Muscle of back (tissue), 13 donors: ENCODE results near the gene PRR9. TPM values are rescaled to one million over a fixed set of nuclear protein-coding genes. Genes with fewer than 3 reads are reported as not detected.
"Not testable (repeated sequence)": the region's sequence is repeated elsewhere in the genome, so short reads cannot be mapped to it uniquely, and the experiment has no call there.

Experiments
- DNase-seq, 3 donors: peaks; one replicate each; pipeline versions ENCODE4 v3.0.0 to v3.0.0-alpha.2; 2013
- long read RNA-seq, 9 donors: transcript quantifications; one replicate each; lab custom pipeline, GENCODE V29; 2026
- polyA plus RNA-seq, 10 donors: library from polyadenylated mRNA; unstranded; fragments of 120-200 nt; gene quantifications; one replicate each; pipeline ENCODE4 v1.2.1, GENCODE V29; 2013; ENCODE audit not compliant: insufficient read length in 10 of 10

The PRR9 gene, protein sequence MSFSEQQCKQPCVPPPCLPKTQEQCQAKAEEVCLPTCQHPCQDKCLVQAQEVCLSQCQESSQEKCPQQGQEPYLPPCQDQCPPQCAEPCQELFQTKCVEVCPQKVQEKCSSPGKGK
- polyA plus RNA-seq, result not detected
- long read RNA-seq, donor 1, result 0 reads
- long read RNA-seq, donor 2, result 0 reads
- long read RNA-seq, donor 3, result 0 reads
- long read RNA-seq, donor 4, result 0 reads
- long read RNA-seq, donor 5, result 0 reads
- long read RNA-seq, donor 6, result 0 reads
- long read RNA-seq, donor 7, result 0 reads
- long read RNA-seq, donor 8, result 0 reads
- long read RNA-seq, donor 9, result 0 reads

DNA sequence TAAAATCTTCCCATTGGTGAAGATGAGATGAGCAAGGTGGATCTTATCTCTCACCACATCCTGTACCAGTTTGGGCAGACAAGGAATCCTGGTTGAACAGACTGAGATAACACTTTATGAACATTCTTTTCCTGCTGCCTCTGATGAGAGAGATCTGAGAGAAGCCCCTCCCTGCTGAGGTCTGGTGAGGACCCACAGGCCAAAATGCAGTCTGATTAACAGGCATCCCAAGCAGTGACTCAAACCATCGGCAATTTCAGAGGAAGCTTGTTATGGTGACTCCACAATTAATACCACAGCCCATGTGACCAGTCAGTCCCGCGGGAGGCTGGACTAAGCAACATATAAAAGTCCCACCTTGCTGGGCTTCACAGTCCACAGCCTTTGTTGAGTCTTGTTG lies at the start of gene PRR9:
Gene PRR9, plus strand, starts transcription at position 373 of the 400 bp plus-strand sequence. CDS start 561 bp downstream, outside the sequence.
- no peak for DNase-seq

DNA sequence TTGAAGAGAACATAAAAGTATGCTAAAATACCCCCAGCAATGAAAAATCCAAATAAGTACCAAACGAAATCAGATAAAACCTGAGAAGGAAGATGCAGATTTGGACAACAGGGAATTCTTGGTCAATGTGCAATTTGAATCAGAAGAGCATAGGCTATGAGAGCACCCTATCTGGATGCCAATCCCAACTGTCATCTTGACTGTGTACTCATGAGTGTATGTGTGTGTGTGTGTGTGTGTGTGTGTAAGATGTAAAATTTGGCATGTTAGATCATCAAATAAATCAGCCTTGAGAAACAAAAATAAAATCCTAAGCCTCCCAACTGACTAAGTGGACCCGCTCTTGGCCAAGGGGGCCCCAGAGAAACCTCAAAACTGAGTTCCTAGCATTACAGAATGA lies 48.7 kb upstream of the PRR9 start:
- DNase-seq, result no peak

DNA sequence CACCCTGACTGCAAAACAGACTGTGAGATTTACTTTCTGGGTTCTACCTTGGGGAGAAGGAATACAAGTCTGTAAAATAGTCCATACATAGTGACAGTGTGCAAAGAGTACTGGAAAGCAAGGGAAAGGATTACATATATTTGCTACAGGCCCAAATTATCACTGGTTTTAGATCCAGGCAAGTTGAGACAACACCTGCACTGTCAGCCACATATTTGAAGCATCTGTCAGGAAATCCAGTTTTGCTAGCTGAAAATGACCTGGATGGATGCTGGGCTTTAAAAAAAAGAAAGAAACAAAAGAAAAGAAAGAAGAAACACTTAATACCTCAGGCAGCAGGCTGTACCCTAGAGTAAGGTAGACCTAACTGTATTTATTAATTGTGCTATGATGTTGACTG lies 42.8 kb upstream of the PRR9 start:
- no peak for DNase-seq

DNA sequence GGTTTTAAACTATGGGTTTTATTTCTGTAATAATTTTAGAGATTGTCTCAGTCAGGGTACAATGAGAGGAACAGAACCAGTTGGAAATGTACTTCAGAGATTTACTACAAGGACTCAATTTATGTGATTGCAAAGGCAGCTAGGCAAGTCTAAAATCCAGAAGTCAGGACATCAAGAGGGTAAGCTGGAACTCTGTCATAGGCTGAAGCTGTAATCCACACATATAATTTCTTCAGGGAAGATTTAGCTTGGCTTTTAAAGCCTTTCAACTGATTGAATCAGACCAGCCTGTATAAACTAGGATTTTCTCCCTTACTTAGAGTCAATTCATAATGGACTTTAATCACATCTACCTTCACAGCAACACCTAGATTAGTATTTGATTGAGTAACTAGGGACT lies 38.5 kb upstream of the PRR9 start:
- DNase-seq, result no peak

DNA sequence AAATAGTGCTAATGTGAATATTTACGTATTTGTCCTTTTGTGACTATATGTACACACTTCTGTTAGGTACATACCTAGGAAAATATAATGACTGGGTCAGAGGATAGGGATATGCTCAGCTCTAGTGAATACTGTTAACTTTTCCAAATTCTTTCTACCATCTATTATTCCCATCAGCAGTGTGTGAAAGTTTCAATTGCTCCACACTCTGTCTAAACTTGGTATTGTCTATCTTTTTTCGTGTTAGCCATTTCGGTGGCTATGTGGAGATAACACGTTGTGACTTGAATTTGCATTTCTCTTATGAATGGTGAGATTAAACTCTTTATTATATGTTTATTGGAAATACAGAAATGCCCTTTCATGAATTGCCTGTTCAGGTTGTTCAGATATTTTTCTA lies 36.8 kb upstream of the PRR9 start:
- DNase-seq, result no peak

DNA sequence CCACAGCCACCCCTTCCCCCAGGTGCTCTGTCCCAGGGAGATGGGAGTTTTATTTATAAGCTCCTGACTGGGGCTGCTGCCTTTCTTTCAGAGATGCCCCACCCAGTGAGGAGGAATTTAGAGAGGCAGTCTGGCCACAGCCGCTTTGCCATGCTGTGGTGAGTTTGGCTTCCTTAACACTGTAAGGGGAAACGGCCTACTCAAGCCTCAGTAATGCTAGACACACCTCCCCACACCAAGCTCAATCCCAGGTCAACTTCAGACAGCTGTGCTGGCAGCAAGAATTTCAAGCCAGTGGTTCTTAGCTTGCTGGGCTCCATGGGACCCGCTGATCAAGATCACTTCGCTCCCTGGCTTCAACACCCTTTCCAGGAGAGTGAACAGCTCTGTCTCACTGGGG lies 29.1 kb upstream of the PRR9 start:
- not testable (repeated sequence) for DNase-seq

DNA sequence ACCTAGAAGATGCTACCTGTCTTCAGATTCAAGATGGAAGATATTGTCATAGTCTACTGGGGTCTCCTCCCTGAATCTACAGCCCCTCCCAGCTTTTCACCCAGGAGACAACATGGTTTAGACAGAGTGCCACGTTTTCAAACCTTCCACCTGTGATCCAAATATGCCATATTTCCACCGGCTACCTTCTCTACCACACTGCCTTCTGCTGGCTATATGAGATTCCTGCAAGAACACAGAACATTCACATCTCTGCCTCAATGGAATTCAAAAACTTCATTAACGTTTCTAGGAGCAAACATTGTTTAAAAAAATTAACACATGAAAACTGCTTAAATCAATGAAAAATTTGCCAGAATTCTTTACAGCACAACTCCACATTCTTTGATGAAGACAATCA lies 27.0 kb upstream of the PRR9 start:
- no peak for DNase-seq

DNA sequence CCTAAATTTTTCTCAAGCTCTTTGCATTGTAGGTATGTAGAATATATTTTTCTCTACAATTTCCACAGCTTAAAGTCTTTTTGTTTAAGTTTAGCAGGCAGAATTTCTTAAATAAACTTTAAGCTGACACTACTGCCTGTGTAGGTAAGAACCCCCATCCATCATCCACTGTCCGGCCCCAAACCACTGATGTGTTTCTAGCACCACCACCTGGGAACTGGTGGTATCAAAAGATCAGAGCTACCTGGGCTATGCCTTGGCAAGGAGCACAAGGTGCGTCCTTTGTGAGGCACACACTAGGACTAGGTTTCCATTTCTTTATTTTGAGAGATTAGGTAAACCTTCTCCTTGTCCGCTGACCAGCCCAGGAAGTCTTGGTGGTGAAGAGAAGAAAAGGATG lies 24.7 kb upstream of the PRR9 start:
- no peak for DNase-seq

DNA sequence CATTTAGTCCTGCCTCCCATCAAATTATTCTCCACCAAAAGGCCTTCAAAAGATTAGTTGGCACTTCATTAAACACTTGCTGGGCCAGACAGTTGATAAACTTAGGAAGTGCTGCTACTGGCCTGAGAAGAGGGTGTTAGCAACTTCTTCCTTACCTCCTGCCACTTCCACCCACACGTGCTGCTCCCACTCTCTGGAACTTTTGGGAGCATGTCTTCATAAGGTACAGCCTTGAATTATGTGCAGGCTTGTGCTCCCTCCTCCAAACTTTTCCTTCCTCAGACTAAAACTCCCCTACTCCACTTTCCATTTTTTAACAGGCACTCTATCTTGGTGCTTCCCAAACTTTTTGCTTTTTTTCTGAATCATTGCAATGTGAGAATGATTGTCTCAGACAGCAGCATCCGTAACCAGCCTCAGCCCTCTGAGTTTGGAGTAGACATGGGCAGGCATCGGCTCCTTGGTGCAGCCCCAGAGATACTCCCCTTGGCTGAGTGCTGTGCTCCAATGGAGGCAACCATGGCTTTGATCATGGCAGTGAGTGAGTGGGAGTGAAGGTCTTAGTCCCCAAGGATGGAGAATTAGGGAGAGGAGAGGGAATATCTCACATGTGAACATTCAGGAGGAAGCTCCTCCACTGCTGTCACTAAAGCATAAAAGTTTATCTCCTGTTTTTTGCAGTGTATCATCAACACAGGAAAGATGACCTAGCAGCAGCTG lies 22.9 kb upstream of the PRR9 start:
- no peak for DNase-seq

DNA sequence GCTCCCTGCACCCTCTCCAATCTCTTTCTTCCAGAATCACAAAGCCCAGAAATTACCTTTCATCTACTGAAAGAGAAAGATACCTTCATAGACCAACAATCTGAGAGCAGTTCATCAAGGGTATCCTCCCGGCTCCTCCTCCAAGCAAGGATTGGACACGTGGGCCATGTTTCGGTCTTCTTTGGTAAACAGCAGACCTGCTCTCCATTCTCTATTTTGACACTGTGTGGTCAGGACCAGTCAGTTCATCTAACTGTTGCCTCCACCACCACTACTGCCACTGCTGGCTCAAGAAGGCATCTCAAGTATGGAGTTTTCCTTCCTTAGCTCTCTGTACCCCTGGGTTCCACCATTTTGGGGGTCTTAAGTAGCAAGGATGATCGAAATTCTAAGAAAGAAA lies 22.2 kb upstream of the PRR9 start:
- DNase-seq, result no peak

DNA sequence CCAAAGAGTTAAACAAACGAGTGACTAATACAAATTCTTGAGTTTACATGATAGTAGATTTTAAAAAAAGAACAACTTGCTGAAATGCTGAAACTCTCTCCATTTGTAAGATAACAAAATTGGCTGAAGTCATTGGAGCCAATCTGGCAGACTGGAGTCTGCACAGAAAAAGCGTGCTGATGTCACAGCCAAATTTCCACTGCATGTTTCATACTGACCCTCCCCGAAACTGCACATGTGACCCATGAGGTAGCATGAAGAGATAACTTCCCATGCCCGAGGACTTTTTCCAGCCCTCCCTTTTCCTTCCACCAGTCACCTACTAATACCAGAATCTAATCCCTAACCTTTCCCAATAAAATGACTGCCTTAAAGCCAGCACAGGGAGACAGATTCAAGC lies 15.4 kb upstream of the PRR9 start:
- peak in 1 of 3 donors; percentile 27 for DNase-seq

DNA sequence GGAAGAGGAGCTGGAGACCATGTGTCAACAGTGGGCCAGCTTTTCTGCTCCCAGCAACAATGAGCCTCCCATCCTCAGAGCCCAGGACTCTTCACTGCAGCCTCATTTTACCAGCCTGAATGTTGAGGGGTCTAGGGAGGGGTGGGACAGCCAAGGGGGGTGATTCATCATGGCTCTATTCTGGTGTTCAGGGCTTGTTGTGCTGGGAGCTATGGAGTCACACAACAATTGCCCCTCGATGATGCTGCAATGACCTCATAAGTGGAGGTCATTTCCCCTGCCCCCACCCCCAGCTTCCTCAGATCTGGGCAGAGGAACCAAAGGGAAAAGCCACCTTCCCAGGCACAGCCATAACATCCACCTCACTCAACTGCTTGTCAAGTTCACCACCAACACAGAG lies 14.3 kb upstream of the PRR9 start, which contains the start of gene LELP1:
Gene LELP1, plus strand, starts transcription at position 301 of the 400 bp plus-strand sequence. CDS start 1,278 bp downstream, outside the sequence.
- no peak for DNase-seq

DNA sequence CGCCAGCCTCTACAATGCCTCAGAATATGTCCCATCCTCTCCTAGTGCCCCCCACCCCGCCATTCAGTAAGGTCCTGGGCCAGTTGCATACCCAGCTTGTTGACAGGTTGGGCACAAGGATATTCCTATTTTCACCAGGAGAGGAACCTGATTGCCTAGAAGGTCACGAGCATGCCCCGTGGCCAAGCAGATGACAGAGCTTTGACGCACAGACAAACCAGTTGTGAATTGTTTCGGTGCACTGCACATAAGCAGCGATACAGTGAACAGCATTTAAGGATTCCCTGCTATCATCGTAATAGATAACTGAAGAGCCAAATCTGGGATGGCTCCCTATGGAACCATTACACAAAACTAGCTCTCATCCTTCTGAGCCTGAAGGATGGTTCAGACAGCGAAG lies 10.8 kb upstream of the PRR9 start:
- DNase-seq, result no peak

DNA sequence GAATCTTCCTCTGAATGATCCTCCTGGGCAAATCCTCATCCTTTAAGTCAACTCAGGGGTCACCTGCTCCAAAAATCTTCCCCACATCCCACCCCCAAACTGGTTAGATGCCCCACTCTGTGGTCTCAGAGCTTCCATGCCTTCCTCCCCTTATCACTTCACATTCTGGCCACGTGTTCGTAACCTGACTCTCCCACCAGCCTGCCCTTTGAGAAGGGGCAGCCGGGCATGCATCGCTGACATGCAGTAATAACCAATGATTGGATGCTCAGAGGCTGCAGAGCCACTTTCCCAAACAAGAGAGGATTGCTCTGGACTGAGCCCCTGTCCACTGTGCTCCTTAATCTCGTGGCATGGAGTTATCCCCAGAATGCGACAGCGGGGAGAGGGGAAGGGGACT lies 7.2 kb upstream of the PRR9 start:
- no peak for DNase-seq

DNA sequence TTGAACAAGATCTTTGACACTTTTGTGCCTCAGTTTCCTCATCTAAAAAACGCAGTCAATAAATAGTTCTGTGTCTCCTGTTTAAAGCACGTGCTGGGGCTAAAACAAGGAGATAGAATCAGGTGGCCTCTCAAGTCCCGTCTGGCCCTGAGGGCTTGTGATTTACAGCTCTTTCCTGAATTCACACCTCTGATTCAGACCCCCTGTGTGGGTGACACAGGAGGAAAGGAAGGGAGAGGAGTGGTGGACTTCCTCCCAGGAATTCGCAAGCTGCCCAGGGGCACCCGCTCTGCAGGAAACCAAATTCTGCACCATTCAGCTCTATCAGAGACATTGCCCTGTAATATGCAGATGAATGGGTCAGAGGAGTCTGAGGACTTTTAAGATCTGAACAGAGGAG lies 5.2 kb upstream of the PRR9 start:
- DNase-seq, result no peak

DNA sequence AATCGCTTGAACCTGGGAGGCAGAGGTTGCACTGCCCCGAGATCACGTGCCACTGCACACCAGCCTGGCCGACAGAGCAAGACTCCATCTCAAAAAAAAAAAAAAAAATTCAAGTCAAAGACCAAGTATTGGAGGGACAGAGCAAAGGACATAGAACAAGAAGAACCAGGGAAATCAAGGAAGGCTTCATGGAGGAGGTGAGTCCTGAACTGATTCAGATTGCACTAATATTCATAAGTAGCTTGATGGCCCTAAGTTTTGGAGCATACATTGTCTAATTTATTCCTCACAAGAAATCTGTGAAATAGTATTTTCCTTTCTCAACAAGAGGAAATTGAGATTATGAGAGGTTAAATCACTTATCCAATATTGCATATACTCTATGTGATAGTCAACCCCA lies 3.9 kb upstream of the PRR9 start:
- DNase-seq, result no peak

DNA sequence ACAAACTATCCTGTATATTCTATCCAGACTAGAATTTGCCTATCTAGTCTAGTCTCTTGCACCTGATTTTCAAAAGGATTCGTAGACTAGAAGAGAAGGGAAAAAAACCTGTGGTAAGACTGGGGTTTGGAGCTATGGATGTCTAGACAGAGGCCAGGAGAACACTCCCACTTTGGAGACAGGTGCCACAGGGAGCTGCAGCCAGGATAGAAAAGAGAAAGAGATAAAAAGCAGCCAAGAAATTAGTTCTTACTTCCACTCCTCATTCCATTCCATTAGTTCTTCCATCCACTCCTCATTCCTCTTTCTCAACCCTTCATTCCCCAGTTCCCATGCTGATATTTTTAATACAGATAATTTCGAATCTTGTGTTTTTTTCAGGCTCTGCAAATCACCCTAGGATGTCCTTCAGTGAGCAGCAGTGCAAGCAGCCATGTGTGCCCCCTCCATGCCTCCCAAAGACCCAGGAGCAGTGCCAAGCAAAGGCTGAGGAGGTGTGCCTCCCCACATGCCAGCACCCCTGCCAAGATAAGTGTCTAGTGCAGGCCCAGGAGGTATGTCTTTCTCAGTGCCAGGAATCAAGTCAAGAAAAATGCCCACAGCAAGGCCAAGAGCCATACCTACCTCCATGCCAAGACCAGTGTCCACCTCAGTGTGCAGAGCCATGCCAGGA lies 496 bp downstream of the PRR9 start:
- DNase-seq, result no peak

DNA sequence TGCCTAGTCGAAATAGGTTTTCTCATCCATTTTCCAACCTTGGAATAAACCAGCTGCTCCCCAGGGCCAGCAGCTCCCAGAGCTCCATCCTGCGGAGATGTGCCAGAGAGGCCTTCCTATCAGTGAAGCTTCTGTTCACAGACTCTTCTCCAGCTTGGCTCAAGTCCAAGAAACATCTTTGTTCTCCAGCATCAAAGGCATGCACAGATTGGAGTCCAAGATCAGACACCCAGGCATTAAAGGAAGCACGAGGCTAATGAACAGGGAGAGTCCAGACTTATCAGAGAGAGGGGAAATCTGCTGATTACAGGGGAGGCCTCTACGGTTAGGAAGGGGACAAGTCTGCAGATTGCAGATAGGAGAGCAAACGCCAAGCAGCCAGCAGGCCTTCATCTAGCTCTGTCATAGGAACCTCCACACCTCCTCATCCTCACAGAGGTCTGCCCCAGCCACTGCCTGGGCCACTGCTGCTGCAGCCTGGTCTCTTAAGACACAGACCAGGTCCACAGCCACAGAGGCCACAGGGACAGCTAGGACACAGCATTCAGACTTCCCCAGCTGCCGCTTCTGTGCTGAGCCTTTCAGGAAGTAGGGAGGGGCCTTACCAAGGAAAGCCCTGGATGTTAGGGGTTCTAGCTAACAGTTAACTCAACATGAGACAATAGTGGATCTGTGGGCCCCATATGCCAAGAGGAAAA lies 3.4 kb downstream of the PRR9 start:
- no peak for DNase-seq

DNA sequence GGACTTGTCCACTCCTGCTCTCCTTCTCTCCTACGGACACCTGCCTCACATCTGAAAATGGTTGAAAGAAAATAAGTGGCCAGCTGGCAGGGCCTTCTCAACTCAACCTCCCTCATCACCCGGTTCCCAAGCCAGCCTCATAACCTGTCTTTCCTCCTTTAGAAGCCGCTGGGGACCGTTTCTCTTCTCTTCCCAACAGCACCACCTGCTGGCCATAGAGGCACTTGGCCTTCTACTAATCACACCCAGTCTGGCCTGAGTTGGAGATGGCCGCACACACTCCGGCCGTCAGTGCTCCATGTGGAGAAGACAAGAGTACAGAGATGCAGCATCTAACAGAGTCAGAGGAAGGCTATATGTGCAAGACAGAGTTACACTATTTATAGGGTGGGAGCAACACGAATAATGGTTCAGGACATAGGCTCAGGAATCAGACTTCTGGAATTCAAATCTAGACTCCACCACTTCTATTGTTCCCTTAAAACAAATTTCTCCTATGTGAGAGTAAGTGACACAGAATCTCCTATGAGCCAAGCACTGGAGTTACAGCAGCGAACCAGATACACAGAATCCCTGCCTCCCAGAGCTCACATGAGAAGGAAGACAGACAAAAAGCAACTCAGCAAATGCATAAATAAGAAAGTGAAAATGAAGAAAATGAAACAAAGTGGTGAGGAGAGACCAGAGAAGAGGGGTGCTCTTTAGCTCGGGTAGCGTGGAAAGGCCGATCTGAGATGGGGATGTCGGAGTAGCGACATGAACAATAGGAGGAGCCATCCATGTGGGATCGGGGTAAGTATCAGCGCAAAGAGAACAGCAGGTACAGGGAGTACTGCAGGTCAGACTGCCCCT lies 5.9 kb downstream of the PRR9 start:
- DNase-seq, result peak; percentile 10 to 54 (median 16)

DNA sequence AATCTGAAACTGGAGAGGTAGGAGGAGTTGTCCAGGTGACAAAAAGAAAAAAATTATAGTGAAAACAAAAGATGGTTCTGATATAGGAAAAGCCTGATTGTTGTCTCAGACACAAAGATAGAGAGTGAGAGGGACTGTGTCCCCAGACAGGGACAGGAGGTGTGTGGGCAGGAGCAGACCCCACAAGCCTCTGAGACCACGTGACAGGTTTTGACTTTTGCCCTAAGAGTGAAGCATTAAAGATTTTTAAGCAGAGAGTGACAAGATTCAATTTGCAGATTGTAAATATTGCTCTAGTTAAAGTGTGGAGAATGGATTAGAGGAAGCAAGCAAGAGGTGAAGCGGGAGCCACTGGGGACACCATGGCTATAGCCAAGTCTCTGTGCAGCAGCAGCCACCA lies 10.4 kb downstream of the PRR9 start:
- DNase-seq, result no peak

DNA sequence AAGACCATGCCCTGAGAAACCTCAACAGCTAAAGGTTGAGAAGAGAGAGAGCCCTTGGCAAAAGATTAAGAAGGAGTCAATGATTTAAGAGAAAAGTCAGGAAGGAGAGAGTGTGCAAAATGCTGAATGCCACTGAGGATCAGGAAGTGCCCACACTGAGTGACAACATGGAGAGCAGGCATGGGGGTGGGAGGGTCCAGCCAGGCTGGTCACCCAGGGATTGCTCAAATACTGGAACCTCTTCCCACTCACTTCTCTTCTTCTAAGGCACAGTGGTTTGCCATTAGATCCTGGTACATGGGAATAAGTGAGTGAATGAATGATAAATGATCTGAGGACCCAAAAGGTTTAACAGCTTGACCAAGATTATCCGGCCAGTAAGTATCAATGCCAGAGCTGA lies 11.1 kb downstream of the PRR9 start:
- DNase-seq, result no peak
